Measurements from ENCODE around the gene TBC1D5. TPM values are rescaled to one million over a fixed set of nuclear protein-coding genes. Genes with fewer than 3 reads are reported as not detected.

TBC1D5 gene
- total RNA-seq, 1 experiment from 2014 or later = 33.9 TPM

GRCh38 chr3:17588422-17588821 is 154.0 kb downstream of the TBC1D5 start:
- Histone ChIP-seq H2AFZ (ENCODE audit: low read depth, low read length, poor library complexity, severe bottlenecking) (no peak overlapping the region), H3K79me2 (ENCODE audit: insufficient read depth, low read length) (no peaks in the 10 kb centered on the region), H3K9me3 (ENCODE audit: control insufficient read depth in 1 of 2, insufficient read depth in 1 of 2, low read depth in 1 of 2, low read length in 2 of 2) (peaks cover 0 to 7% of the 10 kb centered on the region in 2 experiments; a peak in 2 of 4 replicates), H3K4me1 (ENCODE audit: control insufficient read depth in 1 of 2, insufficient read depth in 2 of 2, low read length in 2 of 2) (no peaks in the 10 kb centered on the region), H3K9ac (ENCODE audit: low read length) (no peak overlapping the region), H3K36me3 (ENCODE audit: control insufficient read depth in 1 of 2, insufficient read depth in 2 of 2, low read length in 2 of 2) (no peaks in the 10 kb centered on the region), H3K27me3 (ENCODE audit: insufficient read depth, low read length) (no peaks in the 10 kb centered on the region), H3K4me3 (replicated peaks in 1 of 2; ENCODE audit: low read depth in 1 of 2, low read length in 2 of 2) (no peak overlapping the region), H3K4me2 (ENCODE audit: low read length) (no peak overlapping the region), H3K9me2 (ENCODE audit: insufficient read depth) (no peaks in the 10 kb centered on the region), H3K27ac (ENCODE audit: low read depth, low read length) (no peak overlapping the region), H4K20me1 (ENCODE audit: insufficient read depth) (no peaks in the 10 kb centered on the region)
- ChIA-PET RAD21 (ENCODE audit: low non-redundant PET in 1 of 2, low total read pairs in 2 of 2, uncharacterized antibody in 2 of 2, unreplicated experiment in 2 of 2) (no interaction called here), CTCF (no interaction called here), POLR2A (no interaction called here)
- ATAC-seq (no peak), DNase-seq (ENCODE audit: low read depth, low spot score) (no peak)
- no TSS peak for BruUV-seq (replicated peaks)
- intact Hi-C loops (cut with micrococcal nuclease) = no loop called here
- TF ChIP-seq POLR2AphosphoS5 (IDR thresholded peaks at IDR 0.05; ENCODE audit: low read depth, low read length) (no peak), SRF (IDR thresholded peaks at IDR 0.05; ENCODE audit: low read depth) (no peak), FOSL1 (IDR thresholded peaks at IDR 0.05; ENCODE audit: low read depth) (no peak), CTCF (IDR thresholded peaks at IDR 0.05 in 2 of 3, conservative IDR thresholded peaks at IDR 0.05 in 1 of 3; ENCODE audit: borderline replicate concordance in 1 of 3, insufficient read depth in 1 of 3, low read depth in 2 of 3, low read length in 2 of 3) (no peak), SP1 (IDR thresholded peaks at IDR 0.05; ENCODE audit: low read depth) (no peak), JUND (IDR thresholded peaks at IDR 0.05) (no peak), EGR1 (IDR thresholded peaks at IDR 0.05; ENCODE audit: low read depth) (no peak), POLR2A (IDR thresholded peaks at IDR 0.05; ENCODE audit: borderline replicate concordance, extremely low read depth, insufficient read depth, insufficient read length) (no peak)

Measured in HCT116 (cell line).